ENCODE results near the gene SLC25A51. TPM values are rescaled to one million over a fixed set of nuclear protein-coding genes. Genes with fewer than 3 reads are reported as not detected.

Gene SLC25A51
- total RNA-seq, 1 donor from 2014 or later = 24.5 TPM

DNA sequence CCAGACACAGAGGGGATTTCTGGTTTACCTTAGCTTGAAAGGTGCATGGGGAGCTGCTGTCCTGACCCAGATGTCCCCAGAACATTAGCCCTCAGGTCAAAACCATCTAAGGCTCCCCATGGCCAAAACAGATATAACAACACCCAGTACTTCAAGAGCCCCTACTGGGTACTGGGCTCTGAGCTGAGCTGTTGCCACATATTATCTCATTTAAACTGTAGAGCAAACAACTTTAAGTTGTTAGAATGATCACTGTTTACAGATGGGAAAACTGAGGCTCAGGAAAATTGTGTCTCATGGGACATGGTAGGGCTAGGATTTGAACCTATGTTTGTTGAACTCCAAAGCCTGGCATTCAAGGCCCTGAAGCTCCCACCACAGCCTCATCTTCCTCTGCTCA lies 20.6 kb upstream of the SLC25A51 start:
- intact Hi-C loops (cut with DNase I) = no loop called here
- Histone ChIP-seq H3K36me3 (peaks cover 4% of the 10 kb centered on the region), H3K27me3 (no peaks in the 10 kb centered on the region), H3K9me3 (no peaks in the 10 kb centered on the region), H3K4me3 (no peak overlapping the region), H3K4me1 (peaks cover 22% of the 10 kb centered on the region), H3K27ac (no peak overlapping the region)
- TF ChIP-seq, protein P1, sequence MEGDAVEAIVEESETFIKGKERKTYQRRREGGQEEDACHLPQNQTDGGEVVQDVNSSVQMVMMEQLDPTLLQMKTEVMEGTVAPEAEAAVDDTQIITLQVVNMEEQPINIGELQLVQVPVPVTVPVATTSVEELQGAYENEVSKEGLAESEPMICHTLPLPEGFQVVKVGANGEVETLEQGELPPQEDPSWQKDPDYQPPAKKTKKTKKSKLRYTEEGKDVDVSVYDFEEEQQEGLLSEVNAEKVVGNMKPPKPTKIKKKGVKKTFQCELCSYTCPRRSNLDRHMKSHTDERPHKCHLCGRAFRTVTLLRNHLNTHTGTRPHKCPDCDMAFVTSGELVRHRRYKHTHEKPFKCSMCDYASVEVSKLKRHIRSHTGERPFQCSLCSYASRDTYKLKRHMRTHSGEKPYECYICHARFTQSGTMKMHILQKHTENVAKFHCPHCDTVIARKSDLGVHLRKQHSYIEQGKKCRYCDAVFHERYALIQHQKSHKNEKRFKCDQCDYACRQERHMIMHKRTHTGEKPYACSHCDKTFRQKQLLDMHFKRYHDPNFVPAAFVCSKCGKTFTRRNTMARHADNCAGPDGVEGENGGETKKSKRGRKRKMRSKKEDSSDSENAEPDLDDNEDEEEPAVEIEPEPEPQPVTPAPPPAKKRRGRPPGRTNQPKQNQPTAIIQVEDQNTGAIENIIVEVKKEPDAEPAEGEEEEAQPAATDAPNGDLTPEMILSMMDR (IDR thresholded peaks at IDR 0.05) = no peak
- no peak for ATAC-seq
- no peak for DNase-seq

DNA sequence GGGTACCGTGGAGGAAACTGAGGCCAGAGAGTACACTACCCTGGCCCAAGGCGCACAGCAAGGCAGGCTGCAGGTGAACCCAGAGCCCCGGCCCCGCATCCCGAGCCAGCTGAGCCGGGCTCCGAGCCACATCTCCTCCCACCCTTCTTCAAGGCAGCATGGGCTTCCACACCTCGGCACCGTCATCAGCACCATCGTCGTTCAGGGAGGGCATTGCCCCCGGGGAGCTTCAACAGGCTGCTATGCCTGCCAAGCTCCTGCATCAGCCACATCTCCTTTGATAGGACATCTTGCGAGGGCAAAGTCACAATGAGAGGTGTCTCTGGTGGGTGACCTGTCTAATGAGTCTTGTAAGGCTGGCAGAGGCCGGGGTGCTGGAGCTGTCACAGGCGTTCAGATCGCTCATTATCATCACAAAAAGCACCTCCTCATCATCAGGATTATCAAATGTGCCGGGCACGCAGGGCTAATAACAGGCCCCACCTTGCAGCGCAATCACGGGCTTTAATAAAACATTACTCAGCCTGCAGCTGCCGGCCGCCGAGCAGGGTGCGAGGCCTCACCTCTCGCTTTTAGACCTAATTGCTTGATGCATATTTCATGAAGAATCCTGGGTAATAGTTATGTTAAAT lies 20.0 kb upstream of the SLC25A51 start:
- Histone ChIP-seq H3K27me3 (no peaks in the 10 kb centered on the region), H3K27ac (no peak overlapping the region), H3K36me3 (no peaks in the 10 kb centered on the region), H3K9me3 (no peaks in the 10 kb centered on the region), H3K4me3 (no peak overlapping the region), H3K4me1 (peaks cover 21% of the 10 kb centered on the region)
- peak; percentile 51 for DNase-seq
- no peak for ATAC-seq
- TF ChIP-seq, protein P1 (IDR thresholded peaks at IDR 0.05) = no peak
- intact Hi-C loops (cut with DNase I) = no loop called here

DNA sequence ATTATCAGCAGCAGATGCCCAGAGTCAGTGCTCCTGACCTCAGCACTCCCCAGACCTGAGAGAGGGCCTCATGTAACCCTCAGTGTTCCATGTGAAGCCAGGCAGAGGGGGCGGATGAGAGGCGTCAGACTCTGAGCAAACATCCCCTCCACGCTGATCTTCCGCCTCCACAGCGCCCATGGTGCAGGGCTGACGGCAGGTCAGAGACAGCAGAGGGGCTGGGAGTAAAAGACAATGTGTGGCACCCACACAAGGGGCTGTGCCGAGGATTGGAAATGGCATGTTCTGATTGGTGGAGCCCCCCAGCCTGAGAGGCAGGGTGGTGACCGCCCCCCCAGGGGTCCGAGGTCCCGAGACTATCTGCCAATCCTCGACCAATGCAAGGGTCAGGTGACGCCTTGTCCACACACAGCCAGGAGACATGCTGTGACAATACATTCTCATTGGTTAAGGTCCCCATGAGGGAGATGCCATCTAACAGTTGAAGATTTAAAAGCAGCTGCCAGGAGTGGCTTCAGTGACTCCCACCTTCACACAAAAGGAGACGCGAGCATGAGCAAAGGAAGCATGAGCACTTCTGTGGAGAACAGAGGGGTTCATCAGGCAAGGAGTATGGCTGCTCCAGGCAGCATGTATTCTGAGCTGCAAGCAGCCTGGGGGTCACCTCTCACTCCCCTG lies 19.3 kb upstream of the SLC25A51 start:
- Histone ChIP-seq H3K27ac (no peak overlapping the region), H3K4me1 (peaks cover 19% of the 10 kb centered on the region)
- TF ChIP-seq, protein P1 (IDR thresholded peaks at IDR 0.05) = no peak

DNA sequence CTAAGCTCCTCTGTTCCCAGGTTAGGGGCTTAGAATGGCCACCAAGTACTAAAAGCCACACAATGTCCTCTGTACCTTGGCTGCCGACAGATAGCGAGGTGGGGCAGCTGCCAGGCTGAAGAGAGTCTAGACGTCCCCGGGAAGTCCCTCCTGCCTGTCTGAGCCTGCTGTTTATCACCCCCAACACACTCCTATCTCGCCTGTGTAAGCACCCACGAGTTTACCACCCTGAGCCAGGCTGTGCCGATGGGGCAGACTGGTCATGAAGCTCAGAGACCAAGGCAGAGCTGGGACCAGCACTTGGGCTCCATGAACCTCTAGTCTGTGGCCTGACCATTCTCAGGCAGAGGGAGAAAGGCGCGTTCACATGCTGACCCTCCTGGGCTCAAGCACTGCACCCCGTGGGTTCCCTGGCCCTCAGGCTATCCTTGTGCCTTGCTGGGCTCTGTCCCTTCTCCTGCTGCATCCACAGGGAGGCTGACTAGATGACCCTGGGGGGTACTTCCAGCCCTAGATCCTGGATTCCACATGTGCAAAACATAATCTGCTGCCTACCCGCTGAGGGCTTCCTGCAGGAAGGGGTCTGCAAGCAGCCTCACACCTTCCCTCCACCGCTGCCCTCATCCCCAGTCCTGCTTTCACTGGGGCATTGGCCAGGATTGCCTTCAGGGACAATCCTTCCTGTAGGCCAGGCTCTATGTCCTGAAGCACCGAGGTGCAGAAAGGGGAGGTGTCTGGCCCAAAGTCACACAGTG lies 18.6 kb upstream of the SLC25A51 start:
- Histone ChIP-seq H3K36me3 (no peaks in the 10 kb centered on the region), H3K27ac (no peak overlapping the region), H3K4me1 (peaks cover 17% of the 10 kb centered on the region), H3K4me3 (no peak overlapping the region), H3K27me3 (no peaks in the 10 kb centered on the region), H3K9me3 (no peaks in the 10 kb centered on the region)
- peak; percentile 61 for DNase-seq
- intact Hi-C loops (cut with DNase I) = no loop called here
- ATAC-seq = peak; percentile 8
- TF ChIP-seq, protein P1 (IDR thresholded peaks at IDR 0.05) = no peak

More for the DNA sequence above, 19.3 kb upstream of the SLC25A51 start:
- peak; percentile 45 for DNase-seq
- H3K9me3 ChIP-seq = no peaks in the 10 kb centered on the region
- no peak for ATAC-seq
- H3K4me3 ChIP-seq = no peak overlapping the region
- intact Hi-C loops (cut with DNase I) = no loop called here
- H3K36me3 ChIP-seq = no peaks in the 10 kb centered on the region
- no peaks in the 10 kb centered on the region for H3K27me3 ChIP-seq

DNA sequence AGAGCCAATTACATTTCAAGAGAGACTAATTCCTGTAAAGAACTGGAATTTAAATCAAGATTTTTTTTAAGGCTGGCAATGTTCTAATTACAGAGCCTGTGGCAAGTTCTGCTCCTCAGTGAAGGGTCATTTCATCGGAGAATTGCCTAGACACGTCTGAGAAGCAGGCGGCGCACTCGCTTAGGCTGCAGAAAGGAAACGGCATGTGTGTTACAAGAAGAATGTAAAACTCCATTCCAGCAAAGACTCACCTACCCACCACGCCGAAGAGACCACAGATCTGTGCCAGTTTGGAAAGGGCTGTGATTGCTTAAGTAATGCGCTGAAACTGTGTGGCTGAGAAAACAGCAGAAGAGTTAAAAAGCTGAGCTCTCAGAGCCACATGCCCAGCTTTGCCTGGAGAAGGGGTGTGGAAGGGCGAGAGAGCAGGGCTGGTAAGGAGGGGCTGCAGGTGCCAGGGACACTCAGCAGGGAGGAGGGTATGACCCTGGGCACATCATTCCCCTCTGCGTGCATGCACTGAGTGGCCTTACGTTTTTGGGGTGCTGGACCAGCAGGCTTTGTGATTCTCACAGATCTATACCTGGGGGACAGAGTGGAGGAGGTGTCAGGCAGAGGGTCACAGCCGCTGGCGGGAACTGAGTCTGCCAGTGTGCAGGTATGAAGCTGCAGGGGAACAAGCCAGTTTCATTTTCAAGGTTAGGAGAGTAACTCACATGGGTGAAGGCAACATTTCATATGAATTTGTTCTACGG lies 17.8 kb upstream of the SLC25A51 start:
- ATAC-seq = peak; percentile 43
- Histone ChIP-seq H3K27ac (no peak overlapping the region), H3K4me1 (peaks cover 20% of the 10 kb centered on the region), H3K27me3 (no peaks in the 10 kb centered on the region), H3K9me3 (no peaks in the 10 kb centered on the region), H3K4me3 (no peak overlapping the region), H3K36me3 (no peaks in the 10 kb centered on the region)
- DNase-seq = peak; percentile 65
- TF ChIP-seq, protein P1 (IDR thresholded peaks at IDR 0.05) = no peak
- intact Hi-C loops (cut with DNase I) = no loop called here
